Ishikawa (cell line): ENCODE results near the gene ARHGAP33.

Experiments
- CEBPB ChIP-seq: IDR thresholded peaks from 2 replicates; pipeline ENCODE4 v1.6.1; 2012
- EP300 ChIP-seq: IDR thresholded peaks from 2 replicates; pipeline ENCODE4 v1.6.1; 2012; ENCODE audit warnings: borderline replicate concordance
- FOXM1 ChIP-seq: IDR thresholded peaks from 2 replicates; pipeline ENCODE4 v1.6.1; 2012; ENCODE audit warnings: low read depth, borderline replicate concordance
- TAF1 ChIP-seq: IDR thresholded peaks from 2 replicates; pipeline ENCODE4 v1.6.1; 2012; ENCODE audit warnings: low read depth, mild to moderate bottlenecking
- YY1 ChIP-seq: IDR thresholded peaks from 2 replicates; pipeline ENCODE4 v1.6.1; 2012; ENCODE audit warnings: low read depth
- ZBTB7A ChIP-seq: IDR thresholded peaks from 2 replicates; pipeline ENCODE4 v1.6.1; 2012; ENCODE audit warnings: low read depth
- TF ChIP-seq, protein P1 (sequence below): IDR thresholded peaks from 2 replicates; pipeline ENCODE4 v1.6.1; 2012
- TF ChIP-seq, protein P2 (sequence below): IDR thresholded peaks from 2 replicates; pipeline ENCODE4 v1.6.1; 2012
- TF ChIP-seq, protein P3 (sequence below): IDR thresholded peaks from 2 replicates; pipeline ENCODE4 v1.6.1; 2012; ENCODE audit warnings: low read depth, mild to moderate bottlenecking

DNA sequence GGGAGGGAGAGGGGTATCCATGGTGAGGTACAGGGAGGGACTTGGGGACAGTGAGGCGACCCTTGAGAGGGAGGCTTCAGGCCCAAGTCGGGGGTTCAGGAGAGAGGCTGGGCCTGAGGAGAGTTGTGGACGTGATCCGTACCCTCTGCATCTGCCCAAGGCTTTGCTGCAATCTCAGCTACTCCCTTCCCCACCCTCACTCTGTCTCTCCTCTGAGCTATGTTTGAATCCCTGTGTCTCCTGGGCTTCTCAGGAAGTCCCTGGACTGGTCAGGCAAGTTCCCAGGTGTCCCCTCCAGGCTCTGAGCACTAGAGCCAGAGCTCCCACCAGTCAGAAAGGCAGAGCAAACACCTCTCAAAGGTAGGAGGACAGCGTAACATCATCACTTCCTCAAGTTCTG lies 25.2 kb upstream of the ARHGAP33 start:
- TF ChIP-seq ZBTB7A, result no peak
- TF ChIP-seq, protein P1, sequence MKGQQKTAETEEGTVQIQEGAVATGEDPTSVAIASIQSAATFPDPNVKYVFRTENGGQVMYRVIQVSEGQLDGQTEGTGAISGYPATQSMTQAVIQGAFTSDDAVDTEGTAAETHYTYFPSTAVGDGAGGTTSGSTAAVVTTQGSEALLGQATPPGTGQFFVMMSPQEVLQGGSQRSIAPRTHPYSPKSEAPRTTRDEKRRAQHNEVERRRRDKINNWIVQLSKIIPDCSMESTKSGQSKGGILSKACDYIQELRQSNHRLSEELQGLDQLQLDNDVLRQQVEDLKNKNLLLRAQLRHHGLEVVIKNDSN, result no peak
- no peak for TF ChIP-seq YY1
- TF ChIP-seq, protein P2, sequence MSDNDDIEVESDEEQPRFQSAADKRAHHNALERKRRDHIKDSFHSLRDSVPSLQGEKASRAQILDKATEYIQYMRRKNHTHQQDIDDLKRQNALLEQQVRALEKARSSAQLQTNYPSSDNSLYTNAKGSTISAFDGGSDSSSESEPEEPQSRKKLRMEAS, result no peak
- TF ChIP-seq, protein P3, sequence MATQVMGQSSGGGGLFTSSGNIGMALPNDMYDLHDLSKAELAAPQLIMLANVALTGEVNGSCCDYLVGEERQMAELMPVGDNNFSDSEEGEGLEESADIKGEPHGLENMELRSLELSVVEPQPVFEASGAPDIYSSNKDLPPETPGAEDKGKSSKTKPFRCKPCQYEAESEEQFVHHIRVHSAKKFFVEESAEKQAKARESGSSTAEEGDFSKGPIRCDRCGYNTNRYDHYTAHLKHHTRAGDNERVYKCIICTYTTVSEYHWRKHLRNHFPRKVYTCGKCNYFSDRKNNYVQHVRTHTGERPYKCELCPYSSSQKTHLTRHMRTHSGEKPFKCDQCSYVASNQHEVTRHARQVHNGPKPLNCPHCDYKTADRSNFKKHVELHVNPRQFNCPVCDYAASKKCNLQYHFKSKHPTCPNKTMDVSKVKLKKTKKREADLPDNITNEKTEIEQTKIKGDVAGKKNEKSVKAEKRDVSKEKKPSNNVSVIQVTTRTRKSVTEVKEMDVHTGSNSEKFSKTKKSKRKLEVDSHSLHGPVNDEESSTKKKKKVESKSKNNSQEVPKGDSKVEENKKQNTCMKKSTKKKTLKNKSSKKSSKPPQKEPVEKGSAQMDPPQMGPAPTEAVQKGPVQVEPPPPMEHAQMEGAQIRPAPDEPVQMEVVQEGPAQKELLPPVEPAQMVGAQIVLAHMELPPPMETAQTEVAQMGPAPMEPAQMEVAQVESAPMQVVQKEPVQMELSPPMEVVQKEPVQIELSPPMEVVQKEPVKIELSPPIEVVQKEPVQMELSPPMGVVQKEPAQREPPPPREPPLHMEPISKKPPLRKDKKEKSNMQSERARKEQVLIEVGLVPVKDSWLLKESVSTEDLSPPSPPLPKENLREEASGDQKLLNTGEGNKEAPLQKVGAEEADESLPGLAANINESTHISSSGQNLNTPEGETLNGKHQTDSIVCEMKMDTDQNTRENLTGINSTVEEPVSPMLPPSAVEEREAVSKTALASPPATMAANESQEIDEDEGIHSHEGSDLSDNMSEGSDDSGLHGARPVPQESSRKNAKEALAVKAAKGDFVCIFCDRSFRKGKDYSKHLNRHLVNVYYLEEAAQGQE, result no peak
- no peak for TF ChIP-seq TAF1
- TF ChIP-seq FOXM1, result no peak
- TF ChIP-seq EP300, result no peak
- no peak for TF ChIP-seq CEBPB
